ENCODE results near the gene AEBP2.
"Not testable (repeated sequence)": the region's sequence is repeated elsewhere in the genome, so short reads cannot be mapped to it uniquely, and the experiment has no call there.

Gene AEBP2

GRCh38 chr12:19421503-19422282 is 17.6 kb upstream of the AEBP2 start:
- DNase-seq (ENCODE audit: low read depth), result no peak

- DNase-seq (ENCODE audit: low read depth), result no peak
These were observed 15.9 kb upstream of the AEBP2 start for GRCh38 chr12:19423166-19423930.

GRCh38 chr12:19428246-19428645 is 11.0 kb upstream of the AEBP2 start:
- DNase-seq (ENCODE audit: low read depth), result no peak

- DNase-seq (ENCODE audit: low read depth), result not testable (repeated sequence)
These were observed 9.8 kb upstream of the AEBP2 start for GRCh38 chr12:19429491-19429890.

- DNase-seq (ENCODE audit: low read depth), result no peak
These were observed 8.3 kb upstream of the AEBP2 start for GRCh38 chr12:19430988-19431387.

GRCh38 chr12:19431407-19432308 is 7.6 kb upstream of the AEBP2 start:
- DNase-seq (ENCODE audit: low read depth), result no peak

- DNase-seq (ENCODE audit: low read depth), result no peak
These were observed 6.8 kb upstream of the AEBP2 start for GRCh38 chr12:19432309-19433170.

GRCh38 chr12:19434538-19434937 is 4.8 kb upstream of the AEBP2 start:
- DNase-seq (ENCODE audit: low read depth), result no peak

GRCh38 chr12:19435831-19436497 is 3.3 kb upstream of the AEBP2 start:
- DNase-seq (ENCODE audit: low read depth), result no peak

GRCh38 chr12:19436931-19437330 is 2.4 kb upstream of the AEBP2 start:
- no peak for DNase-seq (ENCODE audit: low read depth)

- DNase-seq (ENCODE audit: low read depth), result no peak
These were observed 1.3 kb upstream of the AEBP2 start for GRCh38 chr12:19437996-19438395.

- DNase-seq (ENCODE audit: low read depth), result no peak
These were observed 947 bp downstream of the AEBP2 start for GRCh38 chr12:19440019-19440858.

- no peak for DNase-seq (ENCODE audit: low read depth)
These were observed 1.6 kb downstream of the AEBP2 start for GRCh38 chr12:19440916-19441315.

GRCh38 chr12:19443585-19443984 is 4.3 kb downstream of the AEBP2 start:
- DNase-seq (ENCODE audit: low read depth), result no peak

- DNase-seq (ENCODE audit: low read depth), result no peak
These were observed 4.8 kb downstream of the AEBP2 start for GRCh38 chr12:19444097-19444496.

GRCh38 chr12:19447386-19447785 is 8.1 kb downstream of the AEBP2 start:
- no peak for DNase-seq (ENCODE audit: low read depth)

- no peak for DNase-seq (ENCODE audit: low read depth)
These were observed 10.5 kb downstream of the AEBP2 start for GRCh38 chr12:19449814-19450213.

GRCh38 chr12:19450362-19450761 is 11.1 kb downstream of the AEBP2 start:
- no peak for DNase-seq (ENCODE audit: low read depth)

- no peak for DNase-seq (ENCODE audit: low read depth)
These were observed 11.9 kb downstream of the AEBP2 start for GRCh38 chr12:19451196-19451595.

- no peak for DNase-seq (ENCODE audit: low read depth)
These were observed 14.7 kb downstream of the AEBP2 start for GRCh38 chr12:19453961-19454360.

All from CMK (cell line).